Measurements from ENCODE around the gene ADD2. TPM values are rescaled to one million over a fixed set of nuclear protein-coding genes. Genes with fewer than 3 reads are reported as not detected.

Gene ADD2
- total and polyA plus RNA-seq, 2 experiments from 2014 or later: 34.6 to 223 TPM

DNA sequence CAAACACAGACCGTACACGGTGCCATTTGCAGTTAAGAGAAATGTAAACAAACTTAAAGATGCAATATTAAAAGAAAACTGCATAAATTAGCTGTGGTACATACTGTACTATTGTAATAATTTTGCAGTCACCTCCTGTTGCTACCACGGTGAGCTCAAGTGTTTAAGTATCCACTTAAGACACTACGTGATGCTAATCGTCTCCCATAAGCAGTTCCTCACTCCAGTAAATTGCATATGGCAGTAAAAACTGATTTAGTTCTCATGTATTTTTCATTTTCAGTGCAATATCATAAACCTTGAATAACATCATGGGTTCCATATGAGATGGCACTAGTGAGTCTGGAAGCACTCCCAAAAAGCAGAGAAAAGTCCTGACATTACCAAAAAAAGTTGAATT is 38.0 kb upstream of the ADD2 start (continued):
- TF ChIP-seq, protein P1, sequence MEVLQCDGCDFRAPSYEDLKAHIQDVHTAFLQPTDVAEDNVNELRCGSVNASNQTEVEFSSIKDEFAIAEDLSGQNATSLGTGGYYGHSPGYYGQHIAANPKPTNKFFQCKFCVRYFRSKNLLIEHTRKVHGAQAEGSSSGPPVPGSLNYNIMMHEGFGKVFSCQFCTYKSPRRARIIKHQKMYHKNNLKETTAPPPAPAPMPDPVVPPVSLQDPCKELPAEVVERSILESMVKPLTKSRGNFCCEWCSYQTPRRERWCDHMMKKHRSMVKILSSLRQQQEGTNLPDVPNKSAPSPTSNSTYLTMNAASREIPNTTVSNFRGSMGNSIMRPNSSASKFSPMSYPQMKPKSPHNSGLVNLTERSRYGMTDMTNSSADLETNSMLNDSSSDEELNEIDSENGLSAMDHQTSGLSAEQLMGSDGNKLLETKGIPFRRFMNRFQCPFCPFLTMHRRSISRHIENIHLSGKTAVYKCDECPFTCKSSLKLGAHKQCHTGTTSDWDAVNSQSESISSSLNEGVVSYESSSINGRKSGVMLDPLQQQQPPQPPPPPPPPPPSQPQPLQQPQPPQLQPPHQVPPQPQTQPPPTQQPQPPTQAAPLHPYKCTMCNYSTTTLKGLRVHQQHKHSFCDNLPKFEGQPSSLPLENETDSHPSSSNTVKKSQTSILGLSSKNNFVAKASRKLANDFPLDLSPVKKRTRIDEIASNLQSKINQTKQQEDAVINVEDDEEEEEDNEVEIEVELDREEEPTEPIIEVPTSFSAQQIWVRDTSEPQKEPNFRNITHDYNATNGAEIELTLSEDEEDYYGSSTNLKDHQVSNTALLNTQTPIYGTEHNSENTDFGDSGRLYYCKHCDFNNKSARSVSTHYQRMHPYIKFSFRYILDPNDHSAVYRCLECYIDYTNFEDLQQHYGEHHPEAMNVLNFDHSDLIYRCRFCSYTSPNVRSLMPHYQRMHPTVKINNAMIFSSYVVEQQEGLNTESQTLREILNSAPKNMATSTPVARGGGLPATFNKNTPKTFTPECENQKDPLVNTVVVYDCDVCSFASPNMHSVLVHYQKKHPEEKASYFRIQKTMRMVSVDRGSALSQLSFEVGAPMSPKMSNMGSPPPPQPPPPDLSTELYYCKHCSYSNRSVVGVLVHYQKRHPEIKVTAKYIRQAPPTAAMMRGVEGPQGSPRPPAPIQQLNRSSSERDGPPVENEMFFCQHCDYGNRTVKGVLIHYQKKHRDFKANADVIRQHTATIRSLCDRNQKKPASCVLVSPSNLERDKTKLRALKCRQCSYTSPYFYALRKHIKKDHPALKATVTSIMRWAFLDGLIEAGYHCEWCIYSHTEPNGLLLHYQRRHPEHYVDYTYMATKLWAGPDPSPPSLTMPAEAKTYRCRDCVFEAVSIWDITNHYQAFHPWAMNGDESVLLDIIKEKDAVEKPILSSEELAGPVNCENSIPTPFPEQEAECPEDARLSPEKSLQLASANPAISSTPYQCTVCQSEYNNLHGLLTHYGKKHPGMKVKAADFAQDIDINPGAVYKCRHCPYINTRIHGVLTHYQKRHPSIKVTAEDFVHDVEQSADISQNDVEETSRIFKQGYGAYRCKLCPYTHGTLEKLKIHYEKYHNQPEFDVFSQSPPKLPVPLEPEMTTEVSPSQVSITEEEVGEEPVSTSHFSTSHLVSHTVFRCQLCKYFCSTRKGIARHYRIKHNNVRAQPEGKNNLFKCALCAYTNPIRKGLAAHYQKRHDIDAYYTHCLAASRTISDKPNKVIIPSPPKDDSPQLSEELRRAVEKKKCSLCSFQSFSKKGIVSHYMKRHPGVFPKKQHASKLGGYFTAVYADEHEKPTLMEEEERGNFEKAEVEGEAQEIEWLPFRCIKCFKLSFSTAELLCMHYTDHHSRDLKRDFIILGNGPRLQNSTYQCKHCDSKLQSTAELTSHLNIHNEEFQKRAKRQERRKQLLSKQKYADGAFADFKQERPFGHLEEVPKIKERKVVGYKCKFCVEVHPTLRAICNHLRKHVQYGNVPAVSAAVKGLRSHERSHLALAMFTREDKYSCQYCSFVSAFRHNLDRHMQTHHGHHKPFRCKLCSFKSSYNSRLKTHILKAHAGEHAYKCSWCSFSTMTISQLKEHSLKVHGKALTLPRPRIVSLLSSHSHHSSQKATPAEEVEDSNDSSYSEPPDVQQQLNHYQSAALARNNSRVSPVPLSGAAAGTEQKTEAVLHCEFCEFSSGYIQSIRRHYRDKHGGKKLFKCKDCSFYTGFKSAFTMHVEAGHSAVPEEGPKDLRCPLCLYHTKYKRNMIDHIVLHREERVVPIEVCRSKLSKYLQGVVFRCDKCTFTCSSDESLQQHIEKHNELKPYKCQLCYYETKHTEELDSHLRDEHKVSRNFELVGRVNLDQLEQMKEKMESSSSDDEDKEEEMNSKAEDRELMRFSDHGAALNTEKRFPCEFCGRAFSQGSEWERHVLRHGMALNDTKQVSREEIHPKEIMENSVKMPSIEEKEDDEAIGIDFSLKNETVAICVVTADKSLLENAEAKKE (CRISPR knock-in tag; IDR thresholded peaks at IDR 0.05): no peak
- no peak for TF ChIP-seq JUNB (IDR thresholded peaks at IDR 0.05; ENCODE audit: unreplicated experiment)
- no peak for TF ChIP-seq EZH2phosphoT487 (IDR thresholded peaks at IDR 0.05; ENCODE audit: unreplicated experiment)
- TF ChIP-seq, protein P2, sequence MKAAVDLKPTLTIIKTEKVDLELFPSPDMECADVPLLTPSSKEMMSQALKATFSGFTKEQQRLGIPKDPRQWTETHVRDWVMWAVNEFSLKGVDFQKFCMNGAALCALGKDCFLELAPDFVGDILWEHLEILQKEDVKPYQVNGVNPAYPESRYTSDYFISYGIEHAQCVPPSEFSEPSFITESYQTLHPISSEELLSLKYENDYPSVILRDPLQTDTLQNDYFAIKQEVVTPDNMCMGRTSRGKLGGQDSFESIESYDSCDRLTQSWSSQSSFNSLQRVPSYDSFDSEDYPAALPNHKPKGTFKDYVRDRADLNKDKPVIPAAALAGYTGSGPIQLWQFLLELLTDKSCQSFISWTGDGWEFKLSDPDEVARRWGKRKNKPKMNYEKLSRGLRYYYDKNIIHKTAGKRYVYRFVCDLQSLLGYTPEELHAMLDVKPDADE (IDR thresholded peaks at IDR 0.05): no peak

DNA sequence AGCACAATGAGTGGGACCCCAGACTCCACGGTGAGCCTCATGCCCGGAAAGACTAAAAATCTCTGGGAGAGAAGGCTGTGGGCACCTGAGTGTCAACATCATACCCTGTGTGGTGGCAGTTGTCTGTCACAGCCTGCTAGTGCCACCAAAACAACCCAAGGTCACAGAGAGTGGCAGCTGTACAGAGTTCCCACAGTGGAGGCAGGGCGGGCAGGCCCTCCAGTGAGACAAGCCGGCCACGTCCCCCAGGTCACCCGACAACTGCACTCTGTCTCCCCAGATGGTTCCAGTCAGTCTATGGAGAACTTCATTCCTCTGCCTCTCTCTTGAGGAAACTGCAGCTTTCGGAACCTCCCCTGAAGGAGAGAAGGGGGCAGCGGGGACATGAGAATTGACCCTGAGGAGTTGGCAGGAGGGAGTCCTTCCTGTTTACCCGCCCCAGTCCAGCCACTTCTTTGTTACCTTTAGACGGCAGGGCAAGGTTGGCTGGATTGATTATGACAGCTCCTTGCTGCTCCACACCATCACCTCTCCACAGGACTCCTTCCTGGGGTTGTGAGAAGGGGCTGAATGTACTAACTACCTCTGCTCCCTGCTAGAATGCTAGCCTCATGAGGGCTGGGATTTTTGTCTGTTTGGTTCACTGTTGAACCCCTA is 33.7 kb upstream of the ADD2 start:
- Mint-ChIP-seq H3K27me3 (ENCODE audit: insufficient read depth, low read depth, poor library complexity) (peaks cover 15% of the 10 kb centered on the region), H3K36me3 (ENCODE audit: low read depth) (peaks cover 7% of the 10 kb centered on the region), H3K27ac (no peak overlapping the region), H3K9me3 (peaks cover 19% of the 10 kb centered on the region), H3K4me3 (no peak overlapping the region), H3K4me1 (peaks cover 2% of the 10 kb centered on the region; the same call in 1 of the 3 replicates)
- Histone ChIP-seq H3K4me3 (no peak overlapping the region), H3K79me2 (replicated peaks; ENCODE audit: insufficient read depth) (no peaks in the 10 kb centered on the region), H4K20me1 (replicated peaks; ENCODE audit: insufficient read depth) (no peaks in the 10 kb centered on the region), H3K27me3 (ENCODE audit: insufficient read depth) (peaks cover 17% of the 10 kb centered on the region; the same call in 1 of the 2 replicates), H3K27ac (ENCODE audit: low read depth) (no peak overlapping the region), H3K4me1 (ENCODE audit: insufficient read depth) (no peaks in the 10 kb centered on the region), H2AFZ (no peak overlapping the region), H3K4me2 (no peak overlapping the region), H3F3A (replicated peaks; ENCODE audit: low read depth) (no peaks in the 10 kb centered on the region), H3K9me2 (ENCODE audit: insufficient read depth) (no peaks in the 10 kb centered on the region), H3K36me3 (ENCODE audit: insufficient read depth) (no peaks in the 10 kb centered on the region)
- ATAC-seq (no peak), DNase-seq (ENCODE audit: low spot score) (no peak)
- no peak for TF ChIP-seq JUNB (IDR thresholded peaks at IDR 0.05; ENCODE audit: unreplicated experiment)
- TF ChIP-seq, protein P3, sequence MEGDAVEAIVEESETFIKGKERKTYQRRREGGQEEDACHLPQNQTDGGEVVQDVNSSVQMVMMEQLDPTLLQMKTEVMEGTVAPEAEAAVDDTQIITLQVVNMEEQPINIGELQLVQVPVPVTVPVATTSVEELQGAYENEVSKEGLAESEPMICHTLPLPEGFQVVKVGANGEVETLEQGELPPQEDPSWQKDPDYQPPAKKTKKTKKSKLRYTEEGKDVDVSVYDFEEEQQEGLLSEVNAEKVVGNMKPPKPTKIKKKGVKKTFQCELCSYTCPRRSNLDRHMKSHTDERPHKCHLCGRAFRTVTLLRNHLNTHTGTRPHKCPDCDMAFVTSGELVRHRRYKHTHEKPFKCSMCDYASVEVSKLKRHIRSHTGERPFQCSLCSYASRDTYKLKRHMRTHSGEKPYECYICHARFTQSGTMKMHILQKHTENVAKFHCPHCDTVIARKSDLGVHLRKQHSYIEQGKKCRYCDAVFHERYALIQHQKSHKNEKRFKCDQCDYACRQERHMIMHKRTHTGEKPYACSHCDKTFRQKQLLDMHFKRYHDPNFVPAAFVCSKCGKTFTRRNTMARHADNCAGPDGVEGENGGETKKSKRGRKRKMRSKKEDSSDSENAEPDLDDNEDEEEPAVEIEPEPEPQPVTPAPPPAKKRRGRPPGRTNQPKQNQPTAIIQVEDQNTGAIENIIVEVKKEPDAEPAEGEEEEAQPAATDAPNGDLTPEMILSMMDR (conservative IDR thresholded peaks at IDR 0.05; ENCODE audit: low read depth in 2 of 2): no peak
- TF ChIP-seq, protein P2 (IDR thresholded peaks at IDR 0.05): no peak
- TF ChIP-seq CREB1 (CRISPR knock-in tag; IDR thresholded peaks at IDR 0.05; ENCODE audit: low read depth): no peak
- no peak for TF ChIP-seq POLR2AphosphoS5 (IDR thresholded peaks at IDR 0.05; ENCODE audit: low read depth)
- no peak for TF ChIP-seq NANOG (IDR thresholded peaks at IDR 0.05; ENCODE audit: borderline replicate concordance)
- TF ChIP-seq STAT1 (IDR thresholded peaks at IDR 0.05; ENCODE audit: unreplicated experiment): no peak
- no peak for TF ChIP-seq EZH2phosphoT487 (IDR thresholded peaks at IDR 0.05; ENCODE audit: unreplicated experiment)

All from GM23338 (cell line).